Panc1 (cell line): ENCODE results near the gene NCK2.

Source experiments
- POLR2AphosphoS5 ChIP-seq: IDR thresholded peaks from 2 replicates; pipeline ENCODE4 v1.6.1; 2012; ENCODE audit warnings: mild to moderate bottlenecking, low read depth, low read length, moderate library complexity
- SIN3A ChIP-seq: IDR thresholded peaks from 2 replicates; pipeline ENCODE4 v1.6.1; 2012; ENCODE audit warnings: low read depth, mild to moderate bottlenecking, low read length, moderate library complexity, borderline replicate concordance; ENCODE audit not compliant: insufficient read depth
- TF ChIP-seq, protein P1 (sequence below), 2 experiments: IDR thresholded peaks; 2 replicates each; pipeline ENCODE4 v1.6.1; 2011 to 2012; ENCODE audit warnings: low read depth in 2 of 2, control low read depth in 1 of 2, low read length in 1 of 2, mild to moderate bottlenecking in 1 of 2, moderate library complexity in 1 of 2; ENCODE audit not compliant: insufficient read depth in 1 of 2
- TF ChIP-seq, protein P2 (sequence below): fragments of 450-650 bp; IDR thresholded peaks from 2 replicates; pipeline ENCODE4 v1.5.1; 2017; ENCODE audit warnings: mild to moderate bottlenecking

DNA sequence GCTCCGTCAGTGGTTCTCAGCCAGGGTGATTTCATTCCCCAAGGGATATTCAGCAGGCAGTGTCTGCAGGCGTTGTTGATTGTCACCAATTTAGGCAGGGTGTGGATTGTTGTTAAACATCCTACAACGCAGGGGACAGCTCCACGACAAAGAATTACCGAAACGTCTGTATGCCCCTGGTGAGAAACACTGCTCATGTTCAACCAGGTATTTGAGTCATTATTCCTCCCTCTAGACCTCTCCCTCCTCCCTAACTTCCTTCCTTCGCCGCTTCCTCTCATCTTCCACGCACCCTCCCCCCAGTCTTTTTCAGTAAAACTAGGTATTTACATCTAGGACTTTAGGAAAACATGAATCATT, 50.8 kb downstream of the NCK2 start:
- TF ChIP-seq, protein P1, sequence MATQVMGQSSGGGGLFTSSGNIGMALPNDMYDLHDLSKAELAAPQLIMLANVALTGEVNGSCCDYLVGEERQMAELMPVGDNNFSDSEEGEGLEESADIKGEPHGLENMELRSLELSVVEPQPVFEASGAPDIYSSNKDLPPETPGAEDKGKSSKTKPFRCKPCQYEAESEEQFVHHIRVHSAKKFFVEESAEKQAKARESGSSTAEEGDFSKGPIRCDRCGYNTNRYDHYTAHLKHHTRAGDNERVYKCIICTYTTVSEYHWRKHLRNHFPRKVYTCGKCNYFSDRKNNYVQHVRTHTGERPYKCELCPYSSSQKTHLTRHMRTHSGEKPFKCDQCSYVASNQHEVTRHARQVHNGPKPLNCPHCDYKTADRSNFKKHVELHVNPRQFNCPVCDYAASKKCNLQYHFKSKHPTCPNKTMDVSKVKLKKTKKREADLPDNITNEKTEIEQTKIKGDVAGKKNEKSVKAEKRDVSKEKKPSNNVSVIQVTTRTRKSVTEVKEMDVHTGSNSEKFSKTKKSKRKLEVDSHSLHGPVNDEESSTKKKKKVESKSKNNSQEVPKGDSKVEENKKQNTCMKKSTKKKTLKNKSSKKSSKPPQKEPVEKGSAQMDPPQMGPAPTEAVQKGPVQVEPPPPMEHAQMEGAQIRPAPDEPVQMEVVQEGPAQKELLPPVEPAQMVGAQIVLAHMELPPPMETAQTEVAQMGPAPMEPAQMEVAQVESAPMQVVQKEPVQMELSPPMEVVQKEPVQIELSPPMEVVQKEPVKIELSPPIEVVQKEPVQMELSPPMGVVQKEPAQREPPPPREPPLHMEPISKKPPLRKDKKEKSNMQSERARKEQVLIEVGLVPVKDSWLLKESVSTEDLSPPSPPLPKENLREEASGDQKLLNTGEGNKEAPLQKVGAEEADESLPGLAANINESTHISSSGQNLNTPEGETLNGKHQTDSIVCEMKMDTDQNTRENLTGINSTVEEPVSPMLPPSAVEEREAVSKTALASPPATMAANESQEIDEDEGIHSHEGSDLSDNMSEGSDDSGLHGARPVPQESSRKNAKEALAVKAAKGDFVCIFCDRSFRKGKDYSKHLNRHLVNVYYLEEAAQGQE (IDR thresholded peaks at IDR 0.05; ENCODE audit: insufficient read depth in 1 of 2, low read depth in 2 of 2, low read length in 1 of 2) = no peak
- TF ChIP-seq, protein P2, sequence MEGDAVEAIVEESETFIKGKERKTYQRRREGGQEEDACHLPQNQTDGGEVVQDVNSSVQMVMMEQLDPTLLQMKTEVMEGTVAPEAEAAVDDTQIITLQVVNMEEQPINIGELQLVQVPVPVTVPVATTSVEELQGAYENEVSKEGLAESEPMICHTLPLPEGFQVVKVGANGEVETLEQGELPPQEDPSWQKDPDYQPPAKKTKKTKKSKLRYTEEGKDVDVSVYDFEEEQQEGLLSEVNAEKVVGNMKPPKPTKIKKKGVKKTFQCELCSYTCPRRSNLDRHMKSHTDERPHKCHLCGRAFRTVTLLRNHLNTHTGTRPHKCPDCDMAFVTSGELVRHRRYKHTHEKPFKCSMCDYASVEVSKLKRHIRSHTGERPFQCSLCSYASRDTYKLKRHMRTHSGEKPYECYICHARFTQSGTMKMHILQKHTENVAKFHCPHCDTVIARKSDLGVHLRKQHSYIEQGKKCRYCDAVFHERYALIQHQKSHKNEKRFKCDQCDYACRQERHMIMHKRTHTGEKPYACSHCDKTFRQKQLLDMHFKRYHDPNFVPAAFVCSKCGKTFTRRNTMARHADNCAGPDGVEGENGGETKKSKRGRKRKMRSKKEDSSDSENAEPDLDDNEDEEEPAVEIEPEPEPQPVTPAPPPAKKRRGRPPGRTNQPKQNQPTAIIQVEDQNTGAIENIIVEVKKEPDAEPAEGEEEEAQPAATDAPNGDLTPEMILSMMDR = no peak
- TF ChIP-seq POLR2AphosphoS5 = no peak
- no peak for TF ChIP-seq SIN3A
